Vagina (tissue), 2 donors: ENCODE measurements around the gene HTR5A. TPM values are rescaled to one million over a fixed set of nuclear protein-coding genes. Genes with fewer than 3 reads are reported as not detected.

ENCODE experiments used
- DNase-seq, 2 donors: peaks; one replicate each; pipeline ENCODE4 v3.0.0-alpha.2; 2017; ENCODE audit errors: extremely low spot score in 2 of 2
- H3K27ac ChIP-seq: fragments of 200-600 bp; sonication (generic); one replicate; pipeline ENCODE4 v1.5.1; 2019
- H3K27me3 ChIP-seq: fragments of 200-600 bp; sonication (generic); one replicate; pipeline ENCODE4 v1.5.1; 2019
- H3K36me3 ChIP-seq, 2 donors: fragments of 200-600 bp; sonication (generic); one replicate each; pipeline ENCODE4 v1.5.1; 2017 to 2019
- H3K4me1 ChIP-seq: fragments of 200-600 bp; sonication (generic); one replicate; pipeline ENCODE4 v1.5.1; 2019
- H3K4me3 ChIP-seq, 2 donors: fragments of 200-600 bp; sonication (generic); 1 replicate in 1 of 2; 2 replicates in 1 of 2; pipeline ENCODE4 v1.5.1; 2016 to 2019
- H3K9me3 ChIP-seq: fragments of 200-600 bp; sonication (generic); one replicate; pipeline ENCODE4 v1.5.1; 2019
- CTCF ChIP-seq, 3 experiments: fragments of 450-650 bp in 2 of 3; fragments of 200-600 bp in 1 of 3; sonication (generic) in 1 of 3; IDR thresholded peaks; one replicate each; pipeline ENCODE4 v1.5.1; 2017 to 2019; ENCODE audit warnings: antibody characterized with exemption in 3 of 3, mild to moderate bottlenecking in 2 of 3, moderate library complexity in 2 of 3
- POLR2A ChIP-seq, 2 donors: fragments of 450-650 bp; IDR thresholded peaks; one replicate each; pipeline ENCODE4 v1.6.1; 2017; ENCODE audit warnings: antibody characterized with exemption in 2 of 2, mild to moderate bottlenecking in 2 of 2, moderate library complexity in 2 of 2
- POLR2AphosphoS5 ChIP-seq, 2 donors: sonication (generic); formaldehyde crosslinking; IDR thresholded peaks; one replicate each; pipeline ENCODE4 v1.9.0; 2017; ENCODE audit warnings: antibody characterized with exemption in 2 of 2, mild to moderate bottlenecking in 2 of 2, low read depth in 1 of 2; ENCODE audit not compliant: insufficient read depth in 1 of 2
- intact Hi-C: fragments of 100-400 bp; cut with DNase I; formaldehyde crosslinking; loops from one replicate; pipeline ENCODE4 v1.15.1; 2023
- total RNA-seq: library from RNA; depleted of rRNA; stranded (reverse); fragments of >200 nt; gene quantifications from one replicate; pipeline ENCODE4 v1.2.3, GENCODE V29; 2016

The HTR5A gene
- total RNA-seq, 1 donor from 2014 or later: not detected

- no peaks in the 10 kb centered on the region for H3K36me3 ChIP-seq
- TF ChIP-seq POLR2AphosphoS5 (IDR thresholded peaks at IDR 0.05; ENCODE audit: insufficient read depth in 1 of 2, low read depth in 1 of 2): no peak
- no peak for TF ChIP-seq CTCF (IDR thresholded peaks at IDR 0.05)
- TF ChIP-seq POLR2A (IDR thresholded peaks at IDR 0.05): no peak
- H3K4me3 ChIP-seq: no peak overlapping the region
- DNase-seq: no peak
- no peaks in the 10 kb centered on the region for H3K9me3 ChIP-seq
- H3K27me3 ChIP-seq: no peaks in the 10 kb centered on the region
- no peak overlapping the region for H3K27ac ChIP-seq
- no peaks in the 10 kb centered on the region for H3K4me1 ChIP-seq
- intact Hi-C loops: no loop called here
Measured at GRCh38 chr7:155097338-155097737, 27.2 kb downstream of the HTR5A start.

- intact Hi-C loops: no loop called here
- no peak for DNase-seq
- Histone ChIP-seq H3K4me3 (no peak overlapping the region), H3K27me3 (no peaks in the 10 kb centered on the region), H3K4me1 (no peaks in the 10 kb centered on the region), H3K9me3 (no peaks in the 10 kb centered on the region), H3K36me3 (no peaks in the 10 kb centered on the region), H3K27ac (no peak overlapping the region)
- TF ChIP-seq POLR2AphosphoS5 (IDR thresholded peaks at IDR 0.05; ENCODE audit: insufficient read depth in 1 of 2, low read depth in 1 of 2) (no peak), POLR2A (IDR thresholded peaks at IDR 0.05) (no peak), CTCF (IDR thresholded peaks at IDR 0.05) (no peak)
Measured at GRCh38 chr7:155103839-155104238, 33.7 kb downstream of the HTR5A start.

- Histone ChIP-seq H3K27ac (no peak overlapping the region), H3K9me3 (no peaks in the 10 kb centered on the region), H3K36me3 (no peaks in the 10 kb centered on the region), H3K27me3 (no peaks in the 10 kb centered on the region), H3K4me3 (no peak overlapping the region), H3K4me1 (no peaks in the 10 kb centered on the region)
- TF ChIP-seq POLR2A (IDR thresholded peaks at IDR 0.05): no peak
- TF ChIP-seq POLR2AphosphoS5 (IDR thresholded peaks at IDR 0.05; ENCODE audit: insufficient read depth in 1 of 2, low read depth in 1 of 2): no peak
- intact Hi-C loops: no loop called here
- DNase-seq: no peak
Measured at GRCh38 chr7:155104913-155105312, 34.8 kb downstream of the HTR5A start.

- H3K4me3 ChIP-seq: no peak overlapping the region
- DNase-seq: no peak
- no peak overlapping the region for H3K27ac ChIP-seq
- intact Hi-C loops: no loop called here
- H3K4me1 ChIP-seq: no peaks in the 10 kb centered on the region
- H3K36me3 ChIP-seq: no peaks in the 10 kb centered on the region
- H3K9me3 ChIP-seq: no peaks in the 10 kb centered on the region
- no peaks in the 10 kb centered on the region for H3K27me3 ChIP-seq
- TF ChIP-seq CTCF (IDR thresholded peaks at IDR 0.05) (no peak), POLR2A (IDR thresholded peaks at IDR 0.05) (no peak), POLR2AphosphoS5 (IDR thresholded peaks at IDR 0.05; ENCODE audit: insufficient read depth in 1 of 2, low read depth in 1 of 2) (no peak)
Measured at GRCh38 chr7:155106356-155106755, 36.2 kb downstream of the HTR5A start.

GRCh38 chr7:155107126-155107525 lies 37.0 kb downstream of the HTR5A start:
- intact Hi-C loops: no loop called here
- Histone ChIP-seq H3K4me1 (no peaks in the 10 kb centered on the region), H3K27me3 (no peaks in the 10 kb centered on the region), H3K36me3 (no peaks in the 10 kb centered on the region), H3K4me3 (no peak overlapping the region), H3K9me3 (no peaks in the 10 kb centered on the region), H3K27ac (no peak overlapping the region)
- TF ChIP-seq POLR2A (IDR thresholded peaks at IDR 0.05) (no peak), POLR2AphosphoS5 (IDR thresholded peaks at IDR 0.05; ENCODE audit: insufficient read depth in 1 of 2, low read depth in 1 of 2) (no peak), CTCF (IDR thresholded peaks at IDR 0.05) (no peak)
- no peak for DNase-seq
